ENCODE data around the gene PAK1.

GRCh38 chr11:77316733-77317342, 157.1 kb downstream of the PAK1 start:
- no peak for TF ChIP-seq CTCF (optimal IDR thresholded peaks at IDR 0.05 in 1 of 3, IDR thresholded peaks at IDR 0.05 in 1 of 3, conservative IDR thresholded peaks at IDR 0.05 in 1 of 3; ENCODE audit: extremely low read depth in 1 of 3, insufficient read depth in 2 of 3, low read length in 3 of 3)
- TF ChIP-seq EZH2 (IDR thresholded peaks at IDR 0.05; ENCODE audit: low read length): no peak
